Left lung (tissue), 10 donors: ENCODE results near the gene QSOX2. TPM values are rescaled to one million over a fixed set of nuclear protein-coding genes. Genes with fewer than 3 reads are reported as not detected.
"Not testable (repeated sequence)": the region's sequence is repeated elsewhere in the genome, so short reads cannot be mapped to it uniquely, and the experiment has no call there.

Experiments
- ATAC-seq: fragments of 200-7000 bp; cut with Tn5 transposase; one replicate; pipeline ENCODE4 v1.9.1; 2020; ENCODE audit warnings: moderate library complexity
- DNase-seq, 4 donors: peaks; one replicate each; pipeline ENCODE4 v3.0.0-alpha.2; 2013 to 2020
- H3K27ac ChIP-seq, 2 donors: fragments of 200-600 bp; sonication (generic) in 1 of 2; one replicate each; pipeline versions ENCODE4 v1.5.0 to v1.8.0; 2020 to 2021
- H3K27me3 ChIP-seq, 2 donors: fragments of 200-600 bp; sonication (generic) in 1 of 2; one replicate each; pipeline versions ENCODE4 v1.5.0 to v1.8.0; 2020 to 2021
- H3K36me3 ChIP-seq, 2 donors: fragments of 200-600 bp; sonication (generic) in 1 of 2; one replicate each; pipeline versions ENCODE4 v1.5.0 to v1.8.0; 2020 to 2021
- H3K4me1 ChIP-seq, 2 donors: fragments of 200-600 bp; one replicate each; pipeline ENCODE4 v1.8.0; 2021
- H3K4me3 ChIP-seq, 2 donors: fragments of 200-600 bp; sonication (generic) in 1 of 2; one replicate each; pipeline versions ENCODE4 v1.5.0 to v1.8.0; 2020 to 2021; ENCODE audit warnings: mild to moderate bottlenecking in 1 of 2
- H3K9me3 ChIP-seq, 2 donors: fragments of 200-600 bp; sonication (generic) in 1 of 2; one replicate each; pipeline versions ENCODE4 v1.5.0 to v1.8.0; 2020 to 2021
- CTCF ChIP-seq, 2 donors: fragments of 200-600 bp; sonication (generic) in 1 of 2; IDR thresholded peaks; one replicate each; pipeline versions ENCODE4 v1.5.0 to v1.8.0; 2021; ENCODE audit warnings: antibody characterized with exemption in 2 of 2
- intact Hi-C, 2 donors: fragments of 100-400 bp; cut with DNase I; formaldehyde crosslinking; loops; one replicate each; pipeline versions ENCODE4 v1.11.2 to v1.14.2; 2022
- polyA plus RNA-seq, 6 donors: library from polyadenylated mRNA; unstranded; fragments of 120-200 nt; gene quantifications; one replicate each; pipeline ENCODE4 v1.2.1, GENCODE V29; 2013; ENCODE audit not compliant: insufficient read length in 6 of 6
- total RNA-seq, 2 donors: library from RNA; stranded (reverse); fragmentation: NEBNext Ultra II Directional; extraction: Animal tissue kit (Norgen Biotek cat#: 25700); gene quantifications; one replicate each; pipeline ENCODE4 v1.2.1, GENCODE V29; 2021
- donor health status: DM: no; HTN: yes; CAD: no.
- donor health status: DM: no; HTN: no; CAD: no.

The QSOX2 gene
- total and polyA plus RNA-seq, 8 donors = 9.5 to 15.4 (median 12.0) TPM

DNA sequence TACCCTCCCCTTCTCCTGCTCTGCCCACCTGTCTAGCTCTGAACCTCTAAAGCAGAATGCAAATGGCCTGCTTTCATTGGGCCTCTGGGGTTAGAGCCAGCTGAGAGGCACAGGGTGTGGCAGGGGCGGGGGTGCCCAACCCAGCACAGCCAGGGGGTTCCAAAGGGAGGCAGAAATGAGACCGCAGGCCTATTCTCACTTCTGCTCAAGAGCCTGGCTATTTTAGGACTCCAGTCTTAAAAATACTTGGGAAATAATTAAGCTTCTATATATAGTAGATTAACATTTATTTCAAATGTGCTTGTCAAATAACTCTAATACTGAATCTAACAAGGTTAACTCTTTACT, 5.7 kb downstream of the QSOX2 start:
- Histone ChIP-seq H3K36me3 (peaks cover 0 to 17% of the 10 kb centered on the region in 2 donors), H3K4me1 (peaks cover 9 to 24% of the 10 kb centered on the region in 2 donors), H3K27ac (no peak overlapping the region), H3K27me3 (no peaks in the 10 kb centered on the region), H3K4me3 (no peak overlapping the region), H3K9me3 (no peaks in the 10 kb centered on the region)
- DNase-seq (peak in 1 of 4 donors; percentile 21), ATAC-seq (peak; percentile 50)
- no peak for TF ChIP-seq CTCF (IDR thresholded peaks at IDR 0.05)
- intact Hi-C loops = no loop called here

- TF ChIP-seq CTCF (IDR thresholded peaks at IDR 0.05) = no peak
- ATAC-seq (no peak), DNase-seq (peak in 1 of 4 donors; percentile 41)
- peaks cover 0 to 20% of the 10 kb centered on the region in 2 donors for H3K36me3 ChIP-seq
- no peak overlapping the region for H3K4me3 ChIP-seq
- H3K27ac ChIP-seq = no peak overlapping the region
- peaks cover 3 to 18% of the 10 kb centered on the region in 2 donors for H3K4me1 ChIP-seq
- intact Hi-C loops = no loop called here
- H3K9me3 ChIP-seq = no peaks in the 10 kb centered on the region
- H3K27me3 ChIP-seq = no peaks in the 10 kb centered on the region
These were observed 6.3 kb downstream of the QSOX2 start for GRCh38 chr9:136239135-136239982.

DNA sequence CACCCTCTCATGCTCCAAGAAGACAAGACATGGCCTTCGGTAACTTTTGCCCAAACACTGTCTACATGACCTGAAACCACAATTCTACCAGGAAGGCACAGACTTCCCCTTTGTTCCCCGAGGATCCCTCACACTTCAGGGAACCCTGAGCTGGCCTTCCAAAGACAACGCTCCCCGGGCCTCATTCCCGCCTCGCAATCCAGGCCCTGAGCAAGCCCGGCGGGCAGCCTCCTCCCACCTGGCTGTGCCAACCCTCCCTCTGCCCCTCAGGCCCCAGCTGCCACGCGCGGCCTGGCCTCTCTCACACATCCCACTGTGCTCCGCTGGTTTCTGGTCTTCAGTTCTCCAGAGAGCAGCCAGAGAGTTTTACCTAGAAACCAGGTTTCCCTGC, 7.3 kb downstream of the QSOX2 start:
- Histone ChIP-seq H3K27ac (no peak overlapping the region), H3K27me3 (no peaks in the 10 kb centered on the region), H3K4me3 (no peak overlapping the region), H3K9me3 (no peaks in the 10 kb centered on the region), H3K4me1 (peaks cover 0 to 11% of the 10 kb centered on the region in 2 donors), H3K36me3 (peaks cover 0 to 20% of the 10 kb centered on the region in 2 donors)
- ATAC-seq = no peak
- no peak for TF ChIP-seq CTCF (IDR thresholded peaks at IDR 0.05)
- peak in 1 of 4 donors; percentile 72 for DNase-seq
- intact Hi-C loops = no loop called here

DNA sequence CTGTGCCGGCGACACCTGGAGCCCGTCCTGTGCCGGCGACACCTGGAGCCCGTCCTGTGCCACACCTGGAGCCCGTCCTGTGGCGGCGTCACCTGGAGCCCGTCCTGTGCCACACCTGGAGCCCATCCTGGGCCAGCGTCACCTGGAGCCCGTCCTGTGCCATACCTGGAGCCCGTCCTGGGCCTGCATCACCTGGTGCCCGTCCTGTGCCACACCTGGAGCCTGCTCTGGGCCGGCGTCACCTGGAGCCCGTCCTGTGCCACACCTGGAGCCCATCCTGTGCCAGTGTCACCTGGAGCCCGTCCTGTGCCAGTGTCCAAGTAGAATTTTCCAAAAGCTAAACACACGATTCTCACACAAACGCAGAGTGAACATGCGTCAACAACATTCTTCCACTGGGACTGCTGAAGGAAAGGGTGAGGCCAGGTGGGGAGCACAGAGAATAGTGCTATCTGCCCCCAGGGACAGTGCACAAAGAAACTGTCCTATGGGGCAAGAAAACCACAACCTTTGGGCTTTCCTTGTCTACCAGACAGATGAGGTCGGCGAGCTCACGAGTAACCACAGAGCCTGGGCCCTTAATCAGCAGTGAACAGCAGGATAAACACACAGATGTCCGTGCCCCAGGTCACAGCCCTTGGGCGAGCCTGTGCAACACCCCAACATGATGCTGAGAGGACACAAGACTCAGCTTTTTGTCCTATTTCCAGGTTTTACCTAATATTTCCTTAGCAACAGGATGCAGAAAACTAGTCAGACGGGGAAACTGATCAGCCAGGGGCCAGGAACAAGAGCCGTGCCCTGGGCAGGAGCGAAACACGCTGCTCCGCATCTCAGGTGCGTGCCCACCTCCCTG, 7.9 kb downstream of the QSOX2 start:
- no peaks in the 10 kb centered on the region for H3K27me3 ChIP-seq
- TF ChIP-seq CTCF (IDR thresholded peaks at IDR 0.05) = no peak
- no peaks in the 10 kb centered on the region for H3K9me3 ChIP-seq
- ATAC-seq = no peak
- peaks cover 0 to 20% of the 10 kb centered on the region in 2 donors for H3K36me3 ChIP-seq
- DNase-seq = no peak
- no peak overlapping the region for H3K27ac ChIP-seq
- H3K4me1 ChIP-seq = peaks cover 0 to 17% of the 10 kb centered on the region in 2 donors
- no peak overlapping the region for H3K4me3 ChIP-seq
- intact Hi-C loops = no loop called here

DNA sequence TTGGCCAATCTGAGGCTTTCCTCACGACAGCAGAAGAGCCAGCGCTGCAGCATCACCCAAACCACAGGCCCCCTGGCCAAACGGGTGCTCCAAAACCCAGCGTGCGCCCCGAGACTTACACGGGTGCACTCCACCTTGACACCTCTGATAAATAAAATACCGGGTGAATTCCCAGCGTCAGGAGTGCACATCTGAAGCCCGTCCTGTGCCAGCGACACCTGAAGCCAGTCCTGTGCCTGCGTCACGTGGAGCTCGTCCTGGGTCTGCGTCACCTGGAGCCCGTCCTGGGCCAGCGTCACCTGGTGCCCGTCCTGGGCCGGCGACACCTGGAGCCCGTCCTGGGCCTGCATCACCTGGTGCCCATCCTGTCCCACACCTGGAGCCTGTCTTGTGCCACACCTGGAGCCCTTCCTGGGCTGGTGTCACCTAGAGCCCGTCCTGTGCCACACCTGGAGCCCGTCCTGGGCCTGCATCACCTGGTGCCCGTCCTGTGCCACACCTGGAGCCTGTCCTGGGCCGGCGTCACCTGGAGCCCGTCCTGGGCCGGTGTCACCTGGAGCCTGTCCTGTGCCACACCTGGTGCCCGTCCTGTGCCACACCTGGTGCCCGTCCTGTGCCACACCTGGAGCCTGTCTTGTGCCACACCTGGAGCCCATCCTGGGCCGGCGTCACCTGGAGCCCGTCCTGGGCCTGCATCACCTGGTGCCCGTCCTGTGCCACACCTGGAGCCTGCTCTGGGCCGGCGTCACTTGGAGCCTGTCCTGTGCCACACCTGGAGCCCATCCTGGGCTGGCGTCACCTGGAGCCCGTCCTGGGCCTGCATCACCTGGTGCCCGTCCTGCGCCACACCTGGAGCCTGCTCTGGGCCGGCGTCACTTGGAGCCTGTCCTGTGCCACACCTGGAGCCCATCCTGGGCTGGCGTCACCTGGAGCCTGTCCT, 8.9 kb downstream of the QSOX2 start:
- intact Hi-C loops, H3K4me3 ChIP-seq, H3K9me3 ChIP-seq, ATAC-seq, H3K27ac ChIP-seq, H3K27me3 ChIP-seq: not testable (repeated sequence)
- Histone ChIP-seq H3K4me1 (peaks cover 0 to 24% of the 10 kb centered on the region in 2 donors), H3K36me3 (peaks cover 0 to 20% of the 10 kb centered on the region in 2 donors)
- peak in 1 of 4 donors; percentile 59 for DNase-seq
